ENCODE data around the gene COASY.

COASY gene

GRCh38 chr17:42561897-42562387 is at the start of gene COASY:
COASY (plus strand) TSS chr17:42562148; CDS start chr17:42562623, 475 bp downstream.
- DNase-seq (ENCODE audit: low spot score in 2 of 2) (peak; percentile 89 to 96), ATAC-seq (peak; percentile 80)
- H3K9me3 Mint-ChIP-seq: no peaks in the 10 kb centered on the region
- peaks cover 45% of the 10 kb centered on the region for H3K4me1 Mint-ChIP-seq
- H3K36me3 Mint-ChIP-seq: peaks cover 42% of the 10 kb centered on the region
- H3K27ac Mint-ChIP-seq: peak within 1 kb of the TSS; percentile 98
- peak within 1 kb of the TSS; percentile 92 for H3K4me3 Mint-ChIP-seq

DNA sequence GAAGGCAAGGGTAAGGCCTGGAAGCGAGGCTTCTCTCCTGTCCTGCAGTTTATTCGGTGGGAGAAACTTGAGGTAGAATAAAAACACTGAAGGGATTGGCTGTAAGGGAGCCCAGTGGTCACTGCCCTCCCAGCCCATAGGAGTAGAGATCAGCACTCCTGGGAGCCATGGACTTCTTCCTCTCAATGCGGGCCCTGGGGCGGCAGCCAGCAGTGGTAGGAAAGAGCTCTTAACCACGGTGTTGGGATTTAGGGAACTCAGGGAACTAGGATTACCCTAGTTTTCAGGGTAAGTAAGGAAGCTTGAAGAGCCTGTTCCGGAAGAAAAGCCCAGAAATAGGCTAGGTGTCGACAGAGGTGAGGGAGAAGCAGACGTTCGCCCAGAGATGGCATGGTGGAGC is 49.7 kb upstream of the COASY start:
- Mint-ChIP-seq H3K4me3 (no peak overlapping the region), H3K27ac (no peak overlapping the region), H3K4me1 (peaks cover 7% of the 10 kb centered on the region), H3K9me3 (no peaks in the 10 kb centered on the region), H3K36me3 (peaks cover 11% of the 10 kb centered on the region)
- DNase-seq (ENCODE audit: low spot score in 2 of 2) (no peak), ATAC-seq (no peak)

GRCh38 chr17:42512733-42513251 is 49.2 kb upstream of the COASY start:
- Mint-ChIP-seq H3K36me3 (peaks cover 11% of the 10 kb centered on the region), H3K4me1 (peaks cover 12% of the 10 kb centered on the region), H3K4me3 (no peak overlapping the region), H3K9me3 (no peaks in the 10 kb centered on the region), H3K27ac (no peak overlapping the region)
- DNase-seq (ENCODE audit: low spot score in 2 of 2) (no peak), ATAC-seq (peak; percentile 37)

- Mint-ChIP-seq H3K36me3 (peaks cover 11% of the 10 kb centered on the region), H3K27ac (no peak overlapping the region), H3K9me3 (no peaks in the 10 kb centered on the region), H3K4me1 (peaks cover 13% of the 10 kb centered on the region), H3K4me3 (no peak overlapping the region)
- DNase-seq (ENCODE audit: low spot score in 2 of 2) (no peak), ATAC-seq (no peak)
Observed at GRCh38 chr17:42513686-42514085, 48.3 kb upstream of the COASY start.

DNA sequence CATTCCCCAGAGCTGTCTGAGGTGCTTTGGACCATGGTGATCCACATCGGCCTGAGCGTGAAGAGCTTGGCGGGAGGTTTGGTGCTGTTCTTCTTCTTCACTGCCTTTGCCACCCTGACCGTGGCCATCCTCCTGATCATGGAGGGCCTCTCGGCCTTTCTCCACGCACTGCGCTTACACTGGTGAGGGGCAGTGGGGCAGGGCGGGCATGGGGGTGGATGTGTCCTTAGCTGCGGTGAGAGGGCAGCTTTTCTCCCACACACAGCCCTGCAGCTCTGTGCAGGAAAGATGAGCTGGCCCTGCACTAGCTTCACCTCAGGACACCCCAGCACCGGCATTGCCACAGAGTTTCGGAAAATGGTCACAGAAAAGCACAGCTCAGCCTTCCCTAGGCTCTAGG is 47.7 kb upstream of the COASY start:
- no peak overlapping the region for H3K27ac Mint-ChIP-seq
- H3K36me3 Mint-ChIP-seq: peaks cover 11% of the 10 kb centered on the region
- peaks cover 13% of the 10 kb centered on the region for H3K4me1 Mint-ChIP-seq
- no peak for DNase-seq (ENCODE audit: low spot score in 2 of 2)
- ATAC-seq: no peak
- no peaks in the 10 kb centered on the region for H3K9me3 Mint-ChIP-seq
- no peak overlapping the region for H3K4me3 Mint-ChIP-seq

DNA sequence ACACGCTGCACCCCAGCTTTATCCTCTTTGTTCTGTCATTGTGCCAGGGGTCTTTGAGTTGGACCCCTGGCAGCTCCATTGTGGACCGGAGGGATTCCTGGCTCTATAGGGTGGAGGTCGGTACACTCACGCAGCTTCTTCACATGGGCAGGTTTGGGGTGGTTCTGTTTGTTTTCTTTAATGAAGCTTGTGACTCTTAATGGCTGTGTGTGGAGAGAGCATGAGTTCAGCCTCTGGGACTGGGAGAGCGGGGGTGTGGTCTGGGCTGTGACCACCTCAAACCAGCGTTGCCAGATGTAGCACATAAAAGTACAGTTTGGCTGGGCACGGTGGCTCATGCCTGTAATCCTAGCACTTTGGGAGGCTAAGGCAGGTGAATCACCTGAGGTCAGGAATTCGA is 47.1 kb upstream of the COASY start:
- H3K36me3 Mint-ChIP-seq: peaks cover 11% of the 10 kb centered on the region
- H3K4me3 Mint-ChIP-seq: no peak overlapping the region
- H3K4me1 Mint-ChIP-seq: peaks cover 13% of the 10 kb centered on the region
- no peaks in the 10 kb centered on the region for H3K9me3 Mint-ChIP-seq
- peak overlapping the region; percentile 30 for H3K27ac Mint-ChIP-seq
- no peak for DNase-seq (ENCODE audit: low spot score in 2 of 2)
- ATAC-seq: no peak

GRCh38 chr17:42517516-42517915 is 44.4 kb upstream of the COASY start:
- ATAC-seq (peak; percentile 77), DNase-seq (ENCODE audit: low spot score in 2 of 2) (peak; percentile 73 to 91)
- H3K36me3 Mint-ChIP-seq: peaks cover 11% of the 10 kb centered on the region
- no peak overlapping the region for H3K27ac Mint-ChIP-seq
- peaks cover 18% of the 10 kb centered on the region for H3K4me1 Mint-ChIP-seq
- H3K4me3 Mint-ChIP-seq: no peak overlapping the region
- H3K9me3 Mint-ChIP-seq: no peaks in the 10 kb centered on the region

DNA sequence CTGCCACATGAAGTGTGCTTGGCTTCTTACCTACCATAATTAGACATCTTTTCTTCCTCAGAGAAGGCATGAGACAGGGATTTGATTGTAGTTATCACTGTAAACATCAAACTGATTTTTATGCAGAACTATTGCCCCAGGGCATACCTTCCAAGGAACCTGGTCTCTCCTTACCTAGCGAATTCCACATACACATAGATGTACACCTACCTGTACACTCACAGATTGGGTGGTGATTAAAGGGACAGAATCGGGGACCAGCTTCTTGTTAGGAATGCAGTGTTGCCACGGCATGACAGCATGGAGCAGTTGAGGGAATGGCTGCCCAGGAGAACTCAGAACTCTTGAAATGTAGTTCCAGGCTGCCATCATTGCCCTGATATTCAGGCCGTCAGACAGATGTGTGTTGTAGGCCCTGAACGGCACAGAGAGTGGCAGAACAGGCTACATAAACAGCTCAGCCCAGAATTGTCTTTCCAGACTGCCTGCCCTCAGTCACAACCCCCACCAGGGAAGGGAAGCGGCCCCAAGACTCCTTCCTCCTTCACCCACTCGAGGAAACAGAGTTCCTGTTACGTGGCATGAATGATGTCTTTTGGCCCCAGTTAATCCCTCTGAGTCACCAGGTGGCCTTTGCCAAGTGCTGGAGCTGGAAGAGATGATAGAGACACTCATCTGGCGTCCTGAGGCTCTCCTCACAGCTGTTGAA is 43.7 kb upstream of the COASY start:
- ATAC-seq: no peak
- DNase-seq (ENCODE audit: low spot score in 2 of 2): no peak
- Mint-ChIP-seq H3K36me3 (peaks cover 11% of the 10 kb centered on the region), H3K4me3 (no peak overlapping the region), H3K4me1 (peaks cover 17% of the 10 kb centered on the region), H3K9me3 (no peaks in the 10 kb centered on the region), H3K27ac (no peak overlapping the region)

GRCh38 chr17:42518755-42519545 is 43.0 kb upstream of the COASY start:
- Mint-ChIP-seq H3K9me3 (no peaks in the 10 kb centered on the region), H3K27ac (no peak overlapping the region), H3K4me3 (no peak overlapping the region), H3K36me3 (peaks cover 6% of the 10 kb centered on the region), H3K4me1 (peaks cover 17% of the 10 kb centered on the region)
- ATAC-seq: no peak
- DNase-seq (ENCODE audit: low spot score in 2 of 2): no peak

DNA sequence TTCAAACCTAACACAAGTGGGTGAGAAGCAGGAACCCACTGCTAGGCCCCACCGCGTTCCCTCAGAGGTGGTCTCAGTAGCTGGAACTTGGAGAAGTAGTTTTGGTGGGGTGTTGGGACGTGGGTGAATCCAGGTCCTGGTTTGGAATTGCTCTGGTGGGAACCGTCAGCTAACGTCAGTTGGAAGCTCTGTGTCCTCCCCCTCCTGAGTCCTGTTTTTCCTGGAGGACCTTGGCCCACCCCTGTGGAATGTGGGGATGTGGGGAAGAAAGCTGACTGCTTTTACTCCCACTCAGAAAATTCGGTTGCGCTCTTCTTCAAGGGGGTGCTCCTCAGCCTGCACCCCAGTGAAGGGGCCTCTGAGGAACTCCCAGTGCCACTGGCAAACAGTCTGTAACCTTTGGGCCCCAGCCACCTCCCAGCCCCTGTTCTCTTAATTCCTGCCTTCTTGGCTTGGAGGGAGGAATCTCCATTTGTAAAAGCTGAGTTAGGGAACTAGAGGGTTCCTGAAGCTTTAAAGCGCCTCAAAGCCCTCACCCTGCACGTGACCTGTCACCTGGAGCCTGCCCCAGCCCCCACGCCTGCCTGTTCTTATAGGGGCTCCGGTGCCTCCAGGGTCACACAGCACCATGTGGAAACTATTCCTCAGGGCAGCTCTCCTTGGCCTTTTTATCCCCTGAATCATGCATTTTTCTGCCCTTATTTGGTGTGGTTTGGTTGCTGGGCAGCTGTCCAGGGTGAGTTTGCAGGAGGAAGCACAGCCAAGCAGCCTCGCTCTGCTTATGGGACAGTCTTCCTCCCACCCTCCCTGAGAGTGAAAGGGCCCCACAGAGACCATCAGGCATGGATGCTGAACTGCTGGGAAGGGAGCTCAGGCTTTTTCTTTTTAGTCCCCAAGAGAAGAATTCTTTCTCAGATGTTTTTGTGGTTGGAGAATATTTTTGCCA is 42.1 kb upstream of the COASY start:
- no peak for ATAC-seq
- peaks cover 17% of the 10 kb centered on the region for H3K4me1 Mint-ChIP-seq
- no peak overlapping the region for H3K4me3 Mint-ChIP-seq
- DNase-seq (ENCODE audit: low spot score in 2 of 2): no peak
- no peaks in the 10 kb centered on the region for H3K9me3 Mint-ChIP-seq
- H3K36me3 Mint-ChIP-seq: peaks cover 5% of the 10 kb centered on the region
- H3K27ac Mint-ChIP-seq: no peak overlapping the region

- DNase-seq (ENCODE audit: low spot score in 2 of 2) (no peak), ATAC-seq (no peak)
- Mint-ChIP-seq H3K4me3 (no peak overlapping the region), H3K4me1 (peaks cover 22% of the 10 kb centered on the region), H3K9me3 (no peaks in the 10 kb centered on the region), H3K27ac (no peak overlapping the region), H3K36me3 (peaks cover 5% of the 10 kb centered on the region)
Observed at GRCh38 chr17:42520540-42520951, 41.4 kb upstream of the COASY start.

GRCh38 chr17:42521036-42521435 is 40.9 kb upstream of the COASY start:
- Mint-ChIP-seq H3K4me3 (no peak overlapping the region), H3K4me1 (peaks cover 22% of the 10 kb centered on the region), H3K27ac (no peak overlapping the region), H3K9me3 (no peaks in the 10 kb centered on the region), H3K36me3 (peaks cover 5% of the 10 kb centered on the region)
- DNase-seq (ENCODE audit: low spot score in 2 of 2): no peak
- ATAC-seq: peak; percentile 77

GRCh38 chr17:42521666-42522262 is 40.2 kb upstream of the COASY start:
- ATAC-seq: no peak
- Mint-ChIP-seq H3K36me3 (peaks cover under 1% of the 10 kb centered on the region), H3K27ac (no peak overlapping the region), H3K4me1 (peaks cover 22% of the 10 kb centered on the region), H3K9me3 (no peaks in the 10 kb centered on the region), H3K4me3 (no peak overlapping the region)
- no peak for DNase-seq (ENCODE audit: low spot score in 2 of 2)

DNA sequence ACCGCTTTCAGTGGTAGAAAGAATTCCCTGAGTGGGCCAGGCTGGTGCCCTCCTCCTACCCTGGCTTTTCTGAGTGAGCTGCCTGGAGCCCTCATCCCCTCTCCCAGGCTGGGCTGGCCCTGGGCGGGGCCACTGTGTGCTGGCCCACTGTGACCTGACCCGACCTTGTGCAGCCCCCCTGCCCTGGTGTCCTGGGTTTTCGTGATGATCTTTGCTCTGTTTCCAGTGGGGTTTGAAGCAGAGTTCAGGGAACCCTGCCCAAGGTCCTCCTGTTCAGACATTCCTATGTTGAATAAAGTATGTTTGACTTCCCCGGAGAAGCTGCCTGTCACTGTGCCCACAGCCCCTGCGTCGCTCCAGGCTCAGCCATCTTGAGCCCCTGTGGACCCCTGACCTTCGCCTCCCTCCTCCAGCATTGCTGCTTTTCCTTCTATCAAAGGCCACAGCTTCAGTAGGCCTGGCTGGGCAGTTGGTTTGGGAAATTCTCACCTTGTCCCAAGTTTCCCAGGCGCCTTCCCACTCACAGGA is 39.6 kb upstream of the COASY start:
- Mint-ChIP-seq H3K36me3 (no peaks in the 10 kb centered on the region), H3K9me3 (no peaks in the 10 kb centered on the region), H3K4me1 (peaks cover 24% of the 10 kb centered on the region), H3K27ac (no peak overlapping the region), H3K4me3 (no peak overlapping the region)
- DNase-seq (ENCODE audit: low spot score in 2 of 2) (no peak), ATAC-seq (no peak)

All from stimulated activated effector memory CD8-positive, alpha-beta T cell treated with anti-CD3 and anti-CD28 coated beads, Interleukin-12 subunit alpha, Interleukin-12 subunit beta, amount 100 ng/mL, for 72 hours (primary cell).